Measurements from ENCODE around the gene RPUSD3. TPM values are rescaled to one million over a fixed set of nuclear protein-coding genes. Genes with fewer than 3 reads are reported as not detected.
A peak's percentile ranks its signal among the peaks of the same experiment; 100 is the strongest.

The RPUSD3 gene
- total RNA-seq, 1 donor from 2014 or later, result 43.5 TPM

DNA sequence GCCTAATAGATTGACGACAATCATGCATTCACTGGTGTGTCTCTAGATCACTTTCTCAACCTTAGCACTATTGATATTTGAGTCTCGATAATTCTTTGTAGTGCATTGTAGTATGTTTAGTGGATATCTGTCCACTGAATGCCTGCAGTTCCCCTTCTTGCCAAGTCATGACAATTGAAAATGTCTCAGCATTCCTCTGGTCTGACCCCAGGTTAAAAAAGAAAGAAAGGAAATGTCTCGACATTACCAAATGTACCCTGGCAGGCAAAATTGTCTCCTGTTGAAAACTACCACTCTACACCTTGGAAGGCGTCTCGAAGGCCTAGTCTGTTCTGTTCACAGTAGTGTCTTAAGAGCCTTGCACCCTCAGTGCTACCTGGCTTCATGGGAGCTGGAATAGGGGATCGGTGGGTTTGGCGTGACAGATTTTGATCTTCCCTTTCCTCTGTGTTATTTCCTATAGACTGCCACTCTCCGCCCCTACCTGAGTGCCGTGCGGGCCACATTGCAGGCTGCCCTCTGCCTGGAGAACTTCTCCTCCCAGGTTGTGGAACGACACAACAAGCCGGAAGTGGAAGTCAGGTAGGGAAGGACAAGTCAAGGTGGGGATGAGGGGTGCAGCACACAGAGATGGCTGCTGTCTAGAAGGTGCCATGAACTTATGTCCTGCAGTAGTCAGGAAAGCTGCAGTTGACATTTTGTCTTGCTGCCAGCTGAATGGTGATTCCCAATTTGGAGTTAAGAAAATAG is 46.4 kb downstream of the RPUSD3 start:
- H3K9me3 Mint-ChIP-seq (ENCODE audit: unreplicated experiment), result no peaks in the 10 kb centered on the region

DNA sequence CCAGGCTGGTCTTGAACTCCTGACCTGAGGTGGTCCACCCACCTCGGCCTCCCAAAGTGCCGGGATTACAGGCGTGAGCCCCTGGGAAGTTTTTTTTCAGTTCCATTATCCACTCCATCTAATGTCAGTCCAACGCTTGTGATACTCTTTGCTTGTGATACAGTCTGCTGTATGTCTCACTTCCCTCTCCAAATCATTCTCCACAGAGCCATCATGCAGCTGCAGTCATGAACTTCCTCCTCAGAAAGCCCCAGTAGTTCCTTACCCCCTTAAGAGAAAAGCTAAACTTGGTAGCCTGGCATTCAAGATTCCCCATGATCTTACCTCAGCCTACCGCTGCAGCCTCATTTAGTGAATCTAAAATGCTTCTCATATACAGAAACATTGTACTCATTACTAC is 48.6 kb downstream of the RPUSD3 start:
- no peak for DNase-seq (ENCODE audit: low spot score)
- peak overlapping the region; percentile 73 for H3K4me3 Mint-ChIP-seq (ENCODE audit: unreplicated experiment)
- H3K36me3 Mint-ChIP-seq (ENCODE audit: low read depth, unreplicated experiment), result peaks cover 30% of the 10 kb centered on the region
- H3K27ac Mint-ChIP-seq (ENCODE audit: unreplicated experiment), result peak overlapping the region; percentile 72
- peaks cover 20% of the 10 kb centered on the region for H3K4me1 Mint-ChIP-seq (ENCODE audit: unreplicated experiment)
- H3K27me3 Mint-ChIP-seq (ENCODE audit: unreplicated experiment), result peaks cover 16% of the 10 kb centered on the region
- H3K9me3 Mint-ChIP-seq (ENCODE audit: unreplicated experiment), result no peaks in the 10 kb centered on the region
- TF ChIP-seq, protein P1, sequence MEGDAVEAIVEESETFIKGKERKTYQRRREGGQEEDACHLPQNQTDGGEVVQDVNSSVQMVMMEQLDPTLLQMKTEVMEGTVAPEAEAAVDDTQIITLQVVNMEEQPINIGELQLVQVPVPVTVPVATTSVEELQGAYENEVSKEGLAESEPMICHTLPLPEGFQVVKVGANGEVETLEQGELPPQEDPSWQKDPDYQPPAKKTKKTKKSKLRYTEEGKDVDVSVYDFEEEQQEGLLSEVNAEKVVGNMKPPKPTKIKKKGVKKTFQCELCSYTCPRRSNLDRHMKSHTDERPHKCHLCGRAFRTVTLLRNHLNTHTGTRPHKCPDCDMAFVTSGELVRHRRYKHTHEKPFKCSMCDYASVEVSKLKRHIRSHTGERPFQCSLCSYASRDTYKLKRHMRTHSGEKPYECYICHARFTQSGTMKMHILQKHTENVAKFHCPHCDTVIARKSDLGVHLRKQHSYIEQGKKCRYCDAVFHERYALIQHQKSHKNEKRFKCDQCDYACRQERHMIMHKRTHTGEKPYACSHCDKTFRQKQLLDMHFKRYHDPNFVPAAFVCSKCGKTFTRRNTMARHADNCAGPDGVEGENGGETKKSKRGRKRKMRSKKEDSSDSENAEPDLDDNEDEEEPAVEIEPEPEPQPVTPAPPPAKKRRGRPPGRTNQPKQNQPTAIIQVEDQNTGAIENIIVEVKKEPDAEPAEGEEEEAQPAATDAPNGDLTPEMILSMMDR (IDR thresholded peaks at IDR 0.05; ENCODE audit: unreplicated experiment), result no peak

More for the DNA sequence above, 46.4 kb downstream of the RPUSD3 start:
- Mint-ChIP-seq H3K4me3 (ENCODE audit: unreplicated experiment) (no peak overlapping the region), H3K36me3 (ENCODE audit: low read depth, unreplicated experiment) (peaks cover 31% of the 10 kb centered on the region), H3K27me3 (ENCODE audit: unreplicated experiment) (peaks cover 12% of the 10 kb centered on the region), H3K4me1 (ENCODE audit: unreplicated experiment) (peaks cover 14% of the 10 kb centered on the region), H3K27ac (ENCODE audit: unreplicated experiment) (peak overlapping the region; percentile 84)
- no peak for DNase-seq (ENCODE audit: low spot score)
- TF ChIP-seq, protein P1 (IDR thresholded peaks at IDR 0.05; ENCODE audit: unreplicated experiment), result no peak

DNA sequence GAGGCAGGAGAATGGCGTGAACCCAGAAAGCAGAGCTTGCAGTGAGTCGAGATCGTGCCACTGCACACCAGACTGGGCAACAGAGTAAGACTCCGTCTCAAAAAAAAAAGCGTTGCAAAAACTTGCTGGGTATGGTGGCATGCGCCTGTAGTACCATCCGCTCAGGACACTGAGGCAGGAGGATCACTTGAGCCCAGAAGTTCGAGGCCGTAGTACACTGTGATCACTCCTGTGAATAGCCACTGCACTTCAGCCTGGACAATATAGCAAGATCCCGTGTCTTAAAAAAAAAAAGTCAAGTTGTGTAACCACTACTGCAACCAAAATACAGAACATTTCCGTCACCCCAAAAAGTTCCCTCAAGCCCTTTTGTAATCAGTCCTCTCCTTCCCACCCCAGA is 49.4 kb downstream of the RPUSD3 start:
- H3K27ac Mint-ChIP-seq (ENCODE audit: unreplicated experiment), result peak overlapping the region; percentile 88
- H3K27me3 Mint-ChIP-seq (ENCODE audit: unreplicated experiment), result peaks cover 16% of the 10 kb centered on the region
- TF ChIP-seq, protein P1 (IDR thresholded peaks at IDR 0.05; ENCODE audit: unreplicated experiment), result no peak
- peak overlapping the region; percentile 85 for H3K4me3 Mint-ChIP-seq (ENCODE audit: unreplicated experiment)
- H3K4me1 Mint-ChIP-seq (ENCODE audit: unreplicated experiment), result peaks cover 20% of the 10 kb centered on the region
- no peak for DNase-seq (ENCODE audit: low spot score)
- peaks cover 22% of the 10 kb centered on the region for H3K36me3 Mint-ChIP-seq (ENCODE audit: low read depth, unreplicated experiment)
- H3K9me3 Mint-ChIP-seq (ENCODE audit: unreplicated experiment), result no peaks in the 10 kb centered on the region

DNA sequence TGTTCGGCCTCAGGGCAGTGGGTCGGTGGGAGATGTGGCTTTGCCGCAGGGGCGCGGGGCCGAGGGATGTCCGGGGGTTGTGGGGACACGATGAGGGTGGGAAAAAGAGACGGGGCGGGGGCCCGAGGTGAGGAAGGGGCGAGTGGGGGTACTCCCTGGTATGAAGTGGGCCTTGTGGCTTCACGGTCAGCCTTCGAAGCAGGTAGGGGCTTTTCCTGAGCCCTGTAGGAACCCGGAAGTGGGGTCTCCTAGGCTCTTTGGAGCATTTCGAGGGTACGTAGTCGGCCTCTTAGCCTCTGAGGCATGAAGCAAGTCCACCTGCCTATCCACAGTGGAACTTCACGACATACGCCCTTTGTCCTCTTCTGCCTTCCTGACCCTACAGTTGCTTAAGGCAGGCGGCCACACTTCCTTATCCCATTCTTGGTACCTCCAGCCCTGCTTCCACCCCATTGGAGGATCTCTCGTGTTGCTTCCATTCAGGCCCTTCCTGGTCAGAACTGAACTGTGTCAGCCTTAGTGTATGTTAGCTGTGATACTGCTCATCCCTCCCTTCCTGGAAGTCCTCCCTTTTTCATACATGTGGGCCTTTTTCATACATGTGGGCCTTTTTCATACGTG is 50.5 kb downstream of the RPUSD3 start:
- Mint-ChIP-seq H3K9me3 (ENCODE audit: unreplicated experiment) (no peaks in the 10 kb centered on the region), H3K27me3 (ENCODE audit: unreplicated experiment) (peaks cover 16% of the 10 kb centered on the region), H3K36me3 (ENCODE audit: low read depth, unreplicated experiment) (peaks cover 27% of the 10 kb centered on the region), H3K4me3 (ENCODE audit: unreplicated experiment) (peak overlapping the region; percentile 97), H3K4me1 (ENCODE audit: unreplicated experiment) (peaks cover 20% of the 10 kb centered on the region), H3K27ac (ENCODE audit: unreplicated experiment) (peak overlapping the region; percentile 99)
- peak; percentile 17 for DNase-seq (ENCODE audit: low spot score)
- TF ChIP-seq, protein P1 (IDR thresholded peaks at IDR 0.05; ENCODE audit: unreplicated experiment), result no peak
